ENCODE measurements around the gene RAB33A. TPM values are rescaled to one million over a fixed set of nuclear protein-coding genes. Genes with fewer than 3 reads are reported as not detected.

Gene RAB33A
- total RNA-seq, 1 donor from 2014 or later: 0.98 TPM

GRCh38 chrX:130155564-130155963, 16.2 kb upstream of the RAB33A start:
- Histone ChIP-seq H3K27me3 (no peaks in the 10 kb centered on the region), H3K9me3 (no peaks in the 10 kb centered on the region), H3K27ac (no peak overlapping the region), H3K4me3 (no peak overlapping the region), H3K36me3 (no peaks in the 10 kb centered on the region), H3K4me1 (no peaks in the 10 kb centered on the region)
- no peak for DNase-seq (ENCODE audit: extremely low spot score in 2 of 2)
- intact Hi-C loops (cut with DNase I): no loop called here
- TF ChIP-seq POLR2A (IDR thresholded peaks at IDR 0.05) (no peak), POLR2AphosphoS5 (IDR thresholded peaks at IDR 0.05; ENCODE audit: insufficient read depth in 1 of 2, low read depth in 1 of 2) (no peak), CTCF (IDR thresholded peaks at IDR 0.05) (no peak)

- Histone ChIP-seq H3K27me3 (no peaks in the 10 kb centered on the region), H3K36me3 (no peaks in the 10 kb centered on the region), H3K4me1 (no peaks in the 10 kb centered on the region), H3K4me3 (no peak overlapping the region), H3K27ac (no peak overlapping the region), H3K9me3 (no peaks in the 10 kb centered on the region)
- no peak for DNase-seq (ENCODE audit: extremely low spot score in 2 of 2)
- intact Hi-C loops (cut with DNase I): no loop called here
- TF ChIP-seq POLR2A (IDR thresholded peaks at IDR 0.05) (no peak), CTCF (IDR thresholded peaks at IDR 0.05) (no peak), POLR2AphosphoS5 (IDR thresholded peaks at IDR 0.05; ENCODE audit: insufficient read depth in 1 of 2, low read depth in 1 of 2) (no peak)
These were observed 13.5 kb upstream of the RAB33A start for GRCh38 chrX:130158311-130158710.

- no peak for TF ChIP-seq POLR2AphosphoS5 (IDR thresholded peaks at IDR 0.05; ENCODE audit: insufficient read depth in 1 of 2, low read depth in 1 of 2)
- TF ChIP-seq POLR2A (IDR thresholded peaks at IDR 0.05): no peak
- TF ChIP-seq CTCF (IDR thresholded peaks at IDR 0.05): no peak
- Histone ChIP-seq H3K27me3 (no peaks in the 10 kb centered on the region), H3K4me3 (no peak overlapping the region), H3K36me3 (no peaks in the 10 kb centered on the region), H3K27ac (no peak overlapping the region), H3K4me1 (peaks cover 9% of the 10 kb centered on the region), H3K9me3 (no peaks in the 10 kb centered on the region)
- DNase-seq (ENCODE audit: extremely low spot score in 2 of 2): no peak
- intact Hi-C loops (cut with DNase I): no loop called here
These were observed 12.0 kb upstream of the RAB33A start for GRCh38 chrX:130159776-130160175.

GRCh38 chrX:130162094-130162735, 9.5 kb upstream of the RAB33A start:
- Histone ChIP-seq H3K4me1 (peaks cover 10% of the 10 kb centered on the region), H3K27me3 (no peaks in the 10 kb centered on the region), H3K27ac (no peak overlapping the region), H3K9me3 (no peaks in the 10 kb centered on the region), H3K36me3 (no peaks in the 10 kb centered on the region), H3K4me3 (no peak overlapping the region)
- TF ChIP-seq CTCF (IDR thresholded peaks at IDR 0.05) (no peak), POLR2AphosphoS5 (IDR thresholded peaks at IDR 0.05; ENCODE audit: insufficient read depth in 1 of 2, low read depth in 1 of 2) (no peak), POLR2A (IDR thresholded peaks at IDR 0.05) (no peak)
- DNase-seq (ENCODE audit: extremely low spot score in 2 of 2): no peak
- intact Hi-C loops (cut with DNase I): no loop called here

- intact Hi-C loops (cut with DNase I): no loop called here
- Histone ChIP-seq H3K9me3 (no peaks in the 10 kb centered on the region), H3K4me1 (peaks cover 10% of the 10 kb centered on the region), H3K27ac (no peak overlapping the region), H3K27me3 (no peaks in the 10 kb centered on the region), H3K36me3 (no peaks in the 10 kb centered on the region), H3K4me3 (no peak overlapping the region)
- no peak for DNase-seq (ENCODE audit: extremely low spot score in 2 of 2)
- TF ChIP-seq POLR2A (IDR thresholded peaks at IDR 0.05) (no peak), POLR2AphosphoS5 (IDR thresholded peaks at IDR 0.05; ENCODE audit: insufficient read depth in 1 of 2, low read depth in 1 of 2) (no peak), CTCF (IDR thresholded peaks at IDR 0.05) (no peak)
These were observed 8.4 kb upstream of the RAB33A start for GRCh38 chrX:130163398-130163797.
